ENCODE data around the gene SAPCD1. TPM values are rescaled to one million over a fixed set of nuclear protein-coding genes. Genes with fewer than 3 reads are reported as not detected.

SAPCD1 gene
- total and polyA plus RNA-seq, 2 experiments from 2014 or later, result 2.1 to 11.6 TPM

- Histone ChIP-seq H3K27me3 (no peaks in the 10 kb centered on the region), H3K4me1 (ENCODE audit: low read depth) (no peaks in the 10 kb centered on the region), H3K9me3 (ENCODE audit: low read depth) (no peaks in the 10 kb centered on the region), H3K36me3 (peaks cover 25% of the 10 kb centered on the region), H3K27ac (no peak overlapping the region), H3K4me3 (no peak overlapping the region)
- TF ChIP-seq, protein P1, sequence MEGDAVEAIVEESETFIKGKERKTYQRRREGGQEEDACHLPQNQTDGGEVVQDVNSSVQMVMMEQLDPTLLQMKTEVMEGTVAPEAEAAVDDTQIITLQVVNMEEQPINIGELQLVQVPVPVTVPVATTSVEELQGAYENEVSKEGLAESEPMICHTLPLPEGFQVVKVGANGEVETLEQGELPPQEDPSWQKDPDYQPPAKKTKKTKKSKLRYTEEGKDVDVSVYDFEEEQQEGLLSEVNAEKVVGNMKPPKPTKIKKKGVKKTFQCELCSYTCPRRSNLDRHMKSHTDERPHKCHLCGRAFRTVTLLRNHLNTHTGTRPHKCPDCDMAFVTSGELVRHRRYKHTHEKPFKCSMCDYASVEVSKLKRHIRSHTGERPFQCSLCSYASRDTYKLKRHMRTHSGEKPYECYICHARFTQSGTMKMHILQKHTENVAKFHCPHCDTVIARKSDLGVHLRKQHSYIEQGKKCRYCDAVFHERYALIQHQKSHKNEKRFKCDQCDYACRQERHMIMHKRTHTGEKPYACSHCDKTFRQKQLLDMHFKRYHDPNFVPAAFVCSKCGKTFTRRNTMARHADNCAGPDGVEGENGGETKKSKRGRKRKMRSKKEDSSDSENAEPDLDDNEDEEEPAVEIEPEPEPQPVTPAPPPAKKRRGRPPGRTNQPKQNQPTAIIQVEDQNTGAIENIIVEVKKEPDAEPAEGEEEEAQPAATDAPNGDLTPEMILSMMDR (IDR thresholded peaks at IDR 0.05; ENCODE audit: low read depth, low read length), result no peak
- no peak for DNase-seq (ENCODE audit: low read depth in 1 of 2, low spot score in 1 of 2)
Observed at GRCh38 chr6:31727717-31728671, 34.5 kb upstream of the SAPCD1 start.

- Histone ChIP-seq H3K36me3 (peaks cover 33% of the 10 kb centered on the region), H3K27me3 (no peaks in the 10 kb centered on the region), H3K4me3 (peak within 1 kb of the TSS; percentile 91), H3K4me1 (ENCODE audit: low read depth) (no peaks in the 10 kb centered on the region), H3K27ac (peak within 1 kb of the TSS; percentile 76), H3K9me3 (ENCODE audit: low read depth) (no peaks in the 10 kb centered on the region)
- TF ChIP-seq, protein P1 (IDR thresholded peaks at IDR 0.05; ENCODE audit: low read depth, low read length), result peak; percentile 59
- DNase-seq (ENCODE audit: low read depth in 1 of 2, low spot score in 1 of 2), result no peak
Observed at GRCh38 chr6:31728767-31729514, 33.5 kb upstream of the SAPCD1 start, which contains the start of gene DDAH2. TSS of gene DDAH2 (minus strand) at chr6:31729299. CDS start at chr6:31729161, 138 bp downstream.

- DNase-seq (ENCODE audit: low read depth in 1 of 2, low spot score in 1 of 2), result peak; percentile 89 to 93
- Histone ChIP-seq H3K27ac (peak overlapping the region; percentile 76), H3K4me3 (peak overlapping the region; percentile 91), H3K36me3 (peaks cover 33% of the 10 kb centered on the region), H3K4me1 (ENCODE audit: low read depth) (peaks cover 4% of the 10 kb centered on the region), H3K9me3 (ENCODE audit: low read depth) (no peaks in the 10 kb centered on the region), H3K27me3 (no peaks in the 10 kb centered on the region)
- TF ChIP-seq, protein P1 (IDR thresholded peaks at IDR 0.05; ENCODE audit: low read depth, low read length), result no peak
Observed at GRCh38 chr6:31729515-31729978, 32.9 kb upstream of the SAPCD1 start.

DNA sequence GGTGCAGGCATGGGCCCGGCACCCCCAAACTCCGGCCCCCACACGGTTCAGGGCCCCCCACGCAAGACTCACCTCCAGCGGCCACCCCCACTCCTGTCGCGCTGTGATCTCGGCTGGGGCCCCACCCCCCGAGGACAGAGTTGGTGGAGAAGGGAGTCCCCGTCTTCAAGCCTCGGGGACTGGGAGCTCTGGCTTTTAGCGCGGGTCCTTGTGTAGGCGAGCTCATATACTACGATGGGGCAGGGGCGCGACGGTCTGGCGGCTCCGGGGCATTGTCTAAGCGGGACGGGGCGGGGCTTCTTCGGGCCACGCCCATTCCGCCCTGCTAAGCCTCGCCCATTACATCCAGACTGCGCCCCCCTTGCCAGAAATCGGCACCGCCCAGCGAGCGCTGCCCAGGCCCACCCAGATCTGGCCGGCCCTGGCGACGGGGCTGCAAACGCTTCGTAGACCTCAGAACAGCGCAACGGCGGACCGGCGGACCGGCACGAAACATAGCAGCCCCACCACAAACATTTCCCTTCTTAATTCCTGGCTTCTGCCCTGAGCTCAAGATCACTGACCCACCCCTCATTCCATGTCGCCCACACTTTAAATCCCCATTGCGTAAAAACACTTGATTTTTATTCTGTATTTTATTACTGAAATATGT is 32.4 kb upstream of the SAPCD1 start:
- Histone ChIP-seq H3K9me3 (ENCODE audit: low read depth) (no peaks in the 10 kb centered on the region), H3K27ac (peak overlapping the region; percentile 76), H3K4me3 (peak overlapping the region; percentile 91), H3K4me1 (ENCODE audit: low read depth) (peaks cover 7% of the 10 kb centered on the region), H3K27me3 (no peaks in the 10 kb centered on the region), H3K36me3 (peaks cover 33% of the 10 kb centered on the region)
- TF ChIP-seq, protein P1 (IDR thresholded peaks at IDR 0.05; ENCODE audit: low read depth, low read length), result no peak
- peak; percentile 93 to 97 for DNase-seq (ENCODE audit: low read depth in 1 of 2, low spot score in 1 of 2)

GRCh38 chr6:31730631-31731086 is 31.8 kb upstream of the SAPCD1 start:
- no peaks in the 10 kb centered on the region for H3K9me3 ChIP-seq (ENCODE audit: low read depth)
- H3K27ac ChIP-seq, result peak overlapping the region; percentile 2
- TF ChIP-seq, protein P1 (IDR thresholded peaks at IDR 0.05; ENCODE audit: low read depth, low read length), result no peak
- peaks cover 33% of the 10 kb centered on the region for H3K36me3 ChIP-seq
- H3K4me3 ChIP-seq, result peak overlapping the region; percentile 91
- no peaks in the 10 kb centered on the region for H3K27me3 ChIP-seq
- no peak for DNase-seq (ENCODE audit: low read depth in 1 of 2, low spot score in 1 of 2)
- H3K4me1 ChIP-seq (ENCODE audit: low read depth), result peaks cover 7% of the 10 kb centered on the region
